ENCODE measurements around the gene TECR.

Gene TECR

GRCh38 chr19:14526423-14526822 is 3.0 kb upstream of the TECR start:
- H3K4me3 ChIP-seq: no peak overlapping the region
- TF ChIP-seq CTCF (IDR thresholded peaks at IDR 0.05): no peak
- no peak overlapping the region for H3K27ac ChIP-seq
- DNase-seq (ENCODE audit: low spot score): no peak

GRCh38 chr19:14528419-14529253 is 758 bp upstream of the TECR start:
- H3K4me3 ChIP-seq: peak overlapping the region; percentile 73
- DNase-seq (ENCODE audit: low spot score): no peak
- peak overlapping the region; percentile 53 to 90 for H3K27ac ChIP-seq
- no peak for TF ChIP-seq CTCF (IDR thresholded peaks at IDR 0.05)

- H3K27ac ChIP-seq: peak overlapping the region; percentile 90 to 93
- TF ChIP-seq CTCF (IDR thresholded peaks at IDR 0.05): no peak
- DNase-seq (ENCODE audit: low spot score): no peak
Measured at GRCh38 chr19:14530005-14530348, 583 bp downstream of the TECR start.

GRCh38 chr19:14530506-14530905 is 1.1 kb downstream of the TECR start:
- Histone ChIP-seq H3K4me3 (peak overlapping the region; percentile 73), H3K27ac (peak overlapping the region in 1 of 2 donors; percentile 7)
- DNase-seq (ENCODE audit: low spot score): no peak
- no peak for TF ChIP-seq CTCF (IDR thresholded peaks at IDR 0.05)

More at GRCh38 chr19:14530005-14530348, 583 bp downstream of the TECR start:
- peak overlapping the region; percentile 73 for H3K4me3 ChIP-seq

- no peak overlapping the region for H3K27ac ChIP-seq
- DNase-seq (ENCODE audit: low spot score): no peak
- H3K4me3 ChIP-seq: no peak overlapping the region
- TF ChIP-seq CTCF (IDR thresholded peaks at IDR 0.05): no peak
Measured at GRCh38 chr19:14533450-14533849, 4.1 kb downstream of the TECR start.

GRCh38 chr19:14536926-14537692 is 7.7 kb downstream of the TECR start:
- Histone ChIP-seq H3K27ac (peak overlapping the region in 1 of 2 donors; percentile 41), H3K4me3 (peak overlapping the region; percentile 52)
- TF ChIP-seq CTCF (IDR thresholded peaks at IDR 0.05): no peak
- no peak for DNase-seq (ENCODE audit: low spot score)

Measured in coronary artery (tissue), 2 donors.